Effector memory CD8-positive, alpha-beta T cell (primary cell): ENCODE results near the gene CLDN15.
"Not testable (repeated sequence)": the region's sequence is repeated elsewhere in the genome, so short reads cannot be mapped to it uniquely, and the experiment has no call there.

ENCODE experiments used
- ATAC-seq: fragments of 150-1000 bp; cut with Tn5 transposase; replicated peaks from 2 replicates; pipeline ENCODE4 v1.10.0; 2021; ENCODE audit warnings: mild to moderate bottlenecking, moderate library complexity
- DNase-seq, 3 experiments: peaks; one replicate each; pipeline ENCODE4 v3.0.0; 2021
- H3K27ac Mint-ChIP-seq, 2 donors: one replicate each; pipeline ENCODE4 v1.8.0; 2022; ENCODE audit warnings: mild to moderate bottlenecking in 2 of 2, mixed read lengths in 2 of 2, moderate library complexity in 2 of 2
- H3K27me3 Mint-ChIP-seq, 2 donors: one replicate each; pipeline ENCODE4 v1.8.0; 2022; ENCODE audit warnings: mixed read lengths in 2 of 2
- H3K36me3 Mint-ChIP-seq: one replicate; pipeline ENCODE4 v1.8.0; 2022; ENCODE audit warnings: mild to moderate bottlenecking, moderate library complexity, mixed read lengths; ENCODE audit not compliant: insufficient read depth
- H3K4me1 Mint-ChIP-seq, 2 donors: one replicate each; pipeline ENCODE4 v1.8.0; 2022; ENCODE audit warnings: low read depth in 2 of 2, mixed read lengths in 2 of 2
- H3K4me3 Mint-ChIP-seq, 2 donors: one replicate each; pipeline ENCODE4 v1.8.0; 2022; ENCODE audit warnings: mild to moderate bottlenecking in 2 of 2, mixed read lengths in 2 of 2, moderate library complexity in 2 of 2
- H3K9me3 Mint-ChIP-seq, 2 donors: one replicate each; pipeline ENCODE4 v1.8.0; 2022; ENCODE audit warnings: mixed read lengths in 2 of 2
- total RNA-seq, 9 experiments: gene quantifications; one replicate each; lab custom pipeline; 2026; lab: John Stamatoyannopoulos, UW

The CLDN15 gene, protein sequence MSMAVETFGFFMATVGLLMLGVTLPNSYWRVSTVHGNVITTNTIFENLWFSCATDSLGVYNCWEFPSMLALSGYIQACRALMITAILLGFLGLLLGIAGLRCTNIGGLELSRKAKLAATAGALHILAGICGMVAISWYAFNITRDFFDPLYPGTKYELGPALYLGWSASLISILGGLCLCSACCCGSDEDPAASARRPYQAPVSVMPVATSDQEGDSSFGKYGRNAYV
- total RNA-seq: 10.1 to 35.9 (median 18.5) reads per million in 9 experiments

DNA sequence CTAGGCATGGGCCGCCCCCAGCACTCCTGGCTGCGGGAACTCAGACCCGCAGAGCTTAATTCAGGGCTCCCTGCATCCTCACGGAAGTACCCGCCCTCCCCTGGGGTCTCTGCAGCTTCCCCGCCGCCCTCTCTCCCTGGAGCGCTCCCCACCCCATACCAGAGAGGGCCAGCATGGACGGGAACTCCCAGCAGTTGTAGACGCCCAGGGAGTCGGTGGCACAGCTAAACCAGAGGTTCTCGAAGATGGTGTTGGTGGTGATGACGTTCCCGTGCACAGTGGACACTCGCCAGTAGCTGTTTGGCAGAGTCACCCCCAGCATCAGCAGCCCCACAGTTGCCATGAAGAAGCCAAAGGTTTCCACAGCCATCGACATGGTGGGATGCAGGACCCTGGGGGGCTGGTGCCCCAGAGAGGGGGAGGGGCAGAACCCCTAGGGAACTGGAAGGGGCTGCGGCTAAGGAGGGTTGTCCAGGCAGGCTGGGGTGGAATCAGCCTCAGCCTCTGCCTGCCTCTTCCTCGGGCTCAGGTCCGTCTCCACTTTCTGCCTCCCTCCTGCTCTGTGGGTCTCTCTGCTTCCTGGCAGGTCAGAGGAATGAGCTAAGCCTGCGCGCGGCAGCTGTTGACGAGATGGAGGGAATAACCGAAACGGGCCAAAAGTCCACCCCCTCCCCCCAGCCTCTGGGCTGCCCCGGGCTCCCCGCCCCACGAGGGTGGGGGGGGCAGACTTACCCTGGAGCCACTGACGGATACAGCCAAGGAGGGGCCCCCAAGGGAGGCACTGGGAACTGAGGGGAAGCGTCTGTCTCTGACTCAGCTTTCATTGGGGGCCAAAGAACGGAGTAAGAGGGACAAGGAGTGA lies at the start of gene CLDN15:
Gene CLDN15 (minus strand): TSS at position 597 of the 862 bp plus-strand sequence. CDS start 221 bp downstream, at position 376.
- H3K27me3 Mint-ChIP-seq: no peaks in the 10 kb centered on the region
- no peak within 1 kb of the TSS for H3K27ac Mint-ChIP-seq
- DNase-seq: no peak
- no peak within 1 kb of the TSS for H3K4me3 Mint-ChIP-seq
- no peak for ATAC-seq
- peaks cover 0 to 4% of the 10 kb centered on the region in 2 donors for H3K4me1 Mint-ChIP-seq
- H3K9me3 Mint-ChIP-seq: no peaks in the 10 kb centered on the region
- H3K36me3 Mint-ChIP-seq: peaks cover 20% of the 10 kb centered on the region

DNA sequence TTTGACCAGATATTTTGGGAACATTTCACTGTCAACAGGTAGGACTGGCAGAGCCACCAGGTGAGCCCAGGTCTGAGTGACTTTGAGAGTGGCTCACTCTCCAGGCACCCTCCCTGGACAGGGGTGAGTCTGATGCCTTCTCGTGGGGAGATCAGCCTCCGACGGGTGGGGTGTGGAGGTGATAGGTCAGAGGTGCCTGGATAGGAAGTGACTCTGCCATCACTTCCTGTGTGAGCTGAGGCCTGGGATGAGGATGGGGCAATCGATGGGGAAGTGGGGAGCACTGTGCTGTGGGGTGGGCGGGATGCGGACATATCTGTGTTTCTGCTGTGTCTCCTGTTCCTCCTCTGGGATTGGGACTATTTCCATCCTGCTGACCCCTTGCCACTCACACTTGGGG lies 49.4 kb upstream of the CLDN15 start:
- ATAC-seq: no peak
- Mint-ChIP-seq H3K36me3 (peaks cover 16% of the 10 kb centered on the region), H3K4me1 (peaks cover 17 to 23% of the 10 kb centered on the region in 2 donors), H3K4me3 (no peak overlapping the region), H3K27ac (no peak overlapping the region), H3K9me3 (no peaks in the 10 kb centered on the region), H3K27me3 (peaks cover 16 to 31% of the 10 kb centered on the region in 2 donors)
- no peak for DNase-seq

DNA sequence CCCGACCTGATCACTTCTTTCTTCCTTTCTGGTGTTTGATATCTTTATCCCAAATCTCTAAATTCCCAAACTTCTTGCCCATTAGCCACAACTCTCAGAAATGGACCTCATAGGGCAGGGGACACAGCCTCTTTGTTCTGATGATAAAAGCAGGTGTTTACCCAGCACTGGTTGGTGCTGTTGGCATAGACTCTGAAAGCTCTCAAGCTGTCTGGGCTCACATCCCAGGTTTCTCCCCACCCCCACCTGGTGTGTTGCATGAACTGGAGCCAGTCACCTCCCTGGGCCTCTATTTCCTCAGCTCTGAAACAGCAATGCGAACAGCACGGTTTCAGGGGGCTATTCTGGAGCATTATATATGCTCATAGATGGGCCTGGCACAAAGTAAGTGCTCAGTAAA lies 48.3 kb upstream of the CLDN15 start:
- peaks cover 16% of the 10 kb centered on the region for H3K36me3 Mint-ChIP-seq
- H3K27me3 Mint-ChIP-seq: peaks cover 9 to 24% of the 10 kb centered on the region in 2 donors
- not testable (repeated sequence) for ATAC-seq, H3K9me3 Mint-ChIP-seq, DNase-seq, H3K4me3 Mint-ChIP-seq
- H3K4me1 Mint-ChIP-seq: peaks cover 17 to 23% of the 10 kb centered on the region in 2 donors
- peak overlapping the region in 1 of 2 donors; percentile 36 for H3K27ac Mint-ChIP-seq

DNA sequence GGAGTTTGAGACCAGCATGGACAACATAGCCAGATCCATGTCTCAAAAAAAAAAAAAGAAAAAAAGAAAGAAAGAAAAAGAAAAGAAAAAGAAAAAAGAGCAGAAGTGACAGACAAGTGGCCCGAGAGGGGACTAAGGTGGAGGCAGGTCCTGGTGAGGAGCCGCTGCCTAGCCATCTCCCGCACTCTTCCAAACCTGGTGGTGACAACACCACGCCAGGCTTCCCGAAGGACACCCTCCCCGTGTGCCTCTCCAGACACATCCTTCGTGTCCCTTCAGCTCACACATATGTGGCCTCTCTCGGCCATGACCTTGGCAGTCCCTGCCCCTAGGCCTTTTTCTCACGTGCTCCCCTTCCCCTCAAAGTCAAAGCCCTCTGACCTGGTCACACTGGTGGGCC lies 47.6 kb upstream of the CLDN15 start:
- Mint-ChIP-seq H3K36me3 (peaks cover 9% of the 10 kb centered on the region), H3K27me3 (peaks cover 7 to 24% of the 10 kb centered on the region in 2 donors), H3K27ac (no peak overlapping the region), H3K4me3 (no peak overlapping the region), H3K9me3 (no peaks in the 10 kb centered on the region), H3K4me1 (peaks cover 12 to 17% of the 10 kb centered on the region in 2 donors)
- DNase-seq (no peak), ATAC-seq (no peak)

DNA sequence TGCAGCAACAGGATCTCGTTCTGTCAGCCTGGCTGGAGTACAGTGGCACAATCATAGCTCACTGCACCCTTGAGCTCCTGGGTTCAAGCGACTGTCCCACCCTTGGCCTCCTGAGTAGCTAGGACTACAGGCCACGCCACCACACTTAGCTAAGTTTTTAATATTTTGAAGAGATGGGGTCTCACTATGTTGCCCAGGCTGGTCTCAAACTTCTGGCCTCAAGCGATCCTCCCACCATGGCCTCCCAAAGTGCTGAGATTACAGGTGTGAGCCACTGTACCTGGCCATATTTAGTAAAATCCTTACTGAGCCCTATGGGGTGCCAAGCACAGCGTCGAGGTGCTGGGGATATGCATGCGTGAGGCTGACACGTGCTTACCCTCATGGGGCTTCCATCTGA lies 43.3 kb upstream of the CLDN15 start:
- not testable (repeated sequence) for H3K4me1 Mint-ChIP-seq, H3K9me3 Mint-ChIP-seq, H3K4me3 Mint-ChIP-seq, H3K36me3 Mint-ChIP-seq, ATAC-seq, DNase-seq, H3K27ac Mint-ChIP-seq
- H3K27me3 Mint-ChIP-seq: peaks cover 28 to 48% of the 10 kb centered on the region in 2 donors

DNA sequence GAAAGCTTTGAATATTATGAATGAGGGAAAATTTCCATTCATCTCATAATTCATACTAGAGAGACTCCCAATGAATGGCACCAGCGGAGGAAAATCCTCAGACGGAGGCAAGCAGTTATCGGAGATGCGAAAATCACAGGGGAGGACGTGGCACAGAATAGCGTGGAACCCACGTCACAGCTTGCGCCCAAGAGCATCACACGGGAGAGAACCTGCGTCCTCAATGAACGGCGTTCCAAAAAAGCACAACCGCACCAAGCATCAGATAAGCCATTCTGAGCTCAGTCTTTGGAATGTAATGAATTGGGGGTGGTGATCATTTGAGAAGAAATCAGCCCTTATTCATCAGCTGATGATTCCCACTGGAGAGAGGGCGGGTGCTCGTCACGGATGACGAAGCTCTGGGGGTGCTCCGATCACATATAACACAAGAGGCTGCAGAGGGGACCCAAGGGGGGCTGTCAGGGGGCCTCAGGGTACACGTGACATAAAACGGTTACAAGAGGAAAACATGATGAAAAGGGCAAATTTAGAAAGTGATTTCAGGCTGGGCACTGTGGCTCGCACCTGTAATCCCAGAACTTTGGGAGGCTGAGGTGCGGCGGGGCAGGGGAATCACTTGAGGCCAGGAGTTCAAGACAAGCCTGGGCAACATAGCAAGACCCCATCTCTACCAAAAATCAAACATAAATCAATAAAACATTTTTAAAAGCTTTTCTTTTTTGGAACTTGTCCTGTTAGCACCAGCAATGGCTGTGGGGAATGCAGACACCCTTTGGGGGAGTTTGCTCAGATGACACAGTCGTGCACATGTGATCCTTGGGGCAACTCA lies 41.1 kb upstream of the CLDN15 start:
- no peak overlapping the region for H3K27ac Mint-ChIP-seq
- peaks cover 15% of the 10 kb centered on the region for H3K36me3 Mint-ChIP-seq
- peaks cover 6 to 7% of the 10 kb centered on the region in 2 donors for H3K4me1 Mint-ChIP-seq
- H3K27me3 Mint-ChIP-seq: peaks cover 32 to 51% of the 10 kb centered on the region in 2 donors
- no peak overlapping the region for H3K4me3 Mint-ChIP-seq
- DNase-seq: no peak
- no peak for ATAC-seq
- no peaks in the 10 kb centered on the region for H3K9me3 Mint-ChIP-seq

DNA sequence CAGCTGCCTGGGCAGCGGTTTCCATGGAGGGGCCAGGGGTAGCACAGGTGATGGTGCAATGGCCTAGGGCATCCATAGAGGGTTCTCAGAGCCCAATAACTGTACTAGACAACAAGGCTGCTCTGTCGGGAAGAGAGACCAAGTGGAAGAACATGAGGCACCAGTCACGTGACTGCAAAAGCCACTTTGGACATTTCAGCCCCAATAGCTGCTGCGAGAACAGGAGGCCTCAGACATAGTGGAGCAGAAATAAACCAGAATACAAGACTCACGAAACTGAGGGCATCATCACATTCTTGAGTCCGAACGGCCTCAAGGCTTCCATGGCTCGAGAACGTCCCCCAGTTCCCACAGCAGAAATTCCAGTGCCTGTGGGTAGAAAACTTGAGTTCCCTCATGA lies 39.6 kb upstream of the CLDN15 start:
- H3K4me3 Mint-ChIP-seq: no peak overlapping the region
- H3K4me1 Mint-ChIP-seq: no peaks in the 10 kb centered on the region
- H3K36me3 Mint-ChIP-seq: peaks cover 6% of the 10 kb centered on the region
- H3K27ac Mint-ChIP-seq: no peak overlapping the region
- peaks cover 38 to 62% of the 10 kb centered on the region in 2 donors for H3K27me3 Mint-ChIP-seq
- H3K9me3 Mint-ChIP-seq: no peaks in the 10 kb centered on the region
- ATAC-seq (no peak), DNase-seq (no peak)

DNA sequence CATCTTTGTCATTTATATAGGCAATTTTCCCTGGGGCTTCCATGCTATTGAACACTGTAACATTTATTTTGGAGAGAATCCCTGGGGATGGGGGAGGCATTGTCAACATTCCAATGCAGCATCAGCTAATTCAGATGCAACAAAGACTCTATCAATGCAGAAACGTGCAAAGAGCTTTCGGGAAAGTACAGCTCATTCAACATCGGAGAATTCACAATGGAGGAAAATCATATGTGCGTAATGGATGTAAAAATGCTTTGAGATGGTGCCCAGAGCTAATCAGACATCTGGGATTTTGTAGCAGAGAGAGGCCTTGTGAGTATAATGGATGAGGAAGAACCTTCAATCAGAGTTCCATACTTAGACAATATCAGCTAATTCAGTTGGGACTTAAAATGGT lies 35.6 kb upstream of the CLDN15 start:
- H3K9me3 Mint-ChIP-seq: no peaks in the 10 kb centered on the region

DNA sequence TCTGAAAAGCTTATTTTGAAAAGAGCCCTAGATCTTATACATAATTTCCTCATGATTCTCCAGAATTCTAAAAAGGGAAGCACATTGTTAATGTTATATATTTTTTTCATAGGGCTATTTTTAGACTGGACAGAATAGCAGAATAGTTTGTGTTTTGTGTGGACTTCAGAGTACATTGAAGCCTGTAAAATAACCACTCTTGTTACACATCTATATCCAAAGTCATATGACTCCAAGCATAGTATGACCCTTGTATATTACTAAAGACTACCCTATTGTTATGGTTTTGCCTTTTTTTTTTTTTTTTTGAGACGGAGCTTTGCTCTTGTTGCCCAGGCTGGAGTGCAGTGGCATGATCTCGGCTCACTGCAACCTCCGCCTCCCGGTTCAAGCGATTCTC lies 33.4 kb upstream of the CLDN15 start:
- Mint-ChIP-seq H3K36me3 (peaks cover 10% of the 10 kb centered on the region), H3K4me1 (no peaks in the 10 kb centered on the region), H3K4me3 (no peak overlapping the region), H3K27me3 (peaks cover 20 to 26% of the 10 kb centered on the region in 2 donors), H3K27ac (no peak overlapping the region), H3K9me3 (no peaks in the 10 kb centered on the region)
- DNase-seq (no peak), ATAC-seq (no peak)

More for the DNA sequence above, 35.6 kb upstream of the CLDN15 start:
- no peak for DNase-seq
- Mint-ChIP-seq H3K4me1 (no peaks in the 10 kb centered on the region), H3K4me3 (no peak overlapping the region), H3K36me3 (peaks cover 10% of the 10 kb centered on the region), H3K27ac (no peak overlapping the region), H3K27me3 (peaks cover 31 to 43% of the 10 kb centered on the region in 2 donors)
- no peak for ATAC-seq

DNA sequence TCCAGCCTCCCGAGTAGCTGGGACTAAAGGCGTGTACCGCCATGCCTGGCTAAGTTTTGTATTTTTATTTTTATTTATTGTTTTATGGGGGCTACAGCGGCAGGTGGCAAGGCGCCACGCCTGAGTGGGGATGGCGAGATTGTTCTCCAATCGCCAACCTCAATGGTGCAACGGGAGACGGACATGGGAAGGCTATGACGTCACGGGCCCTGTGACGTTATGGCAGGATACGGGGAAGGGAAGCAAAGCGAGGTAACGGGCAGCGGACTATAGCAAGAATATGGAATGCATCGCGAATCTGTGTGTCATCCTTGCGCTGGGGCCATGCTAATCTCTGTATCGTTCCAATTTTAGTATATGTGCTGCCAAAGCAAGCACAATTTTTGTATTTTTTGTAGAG lies 32.1 kb upstream of the CLDN15 start:
- H3K36me3 Mint-ChIP-seq: peaks cover 10% of the 10 kb centered on the region
- no peak for ATAC-seq
- no peaks in the 10 kb centered on the region for H3K9me3 Mint-ChIP-seq
- H3K27ac Mint-ChIP-seq: no peak overlapping the region
- H3K4me1 Mint-ChIP-seq: no peaks in the 10 kb centered on the region
- no peak for DNase-seq
- H3K4me3 Mint-ChIP-seq: no peak overlapping the region
- H3K27me3 Mint-ChIP-seq: peaks cover 21 to 34% of the 10 kb centered on the region in 2 donors

DNA sequence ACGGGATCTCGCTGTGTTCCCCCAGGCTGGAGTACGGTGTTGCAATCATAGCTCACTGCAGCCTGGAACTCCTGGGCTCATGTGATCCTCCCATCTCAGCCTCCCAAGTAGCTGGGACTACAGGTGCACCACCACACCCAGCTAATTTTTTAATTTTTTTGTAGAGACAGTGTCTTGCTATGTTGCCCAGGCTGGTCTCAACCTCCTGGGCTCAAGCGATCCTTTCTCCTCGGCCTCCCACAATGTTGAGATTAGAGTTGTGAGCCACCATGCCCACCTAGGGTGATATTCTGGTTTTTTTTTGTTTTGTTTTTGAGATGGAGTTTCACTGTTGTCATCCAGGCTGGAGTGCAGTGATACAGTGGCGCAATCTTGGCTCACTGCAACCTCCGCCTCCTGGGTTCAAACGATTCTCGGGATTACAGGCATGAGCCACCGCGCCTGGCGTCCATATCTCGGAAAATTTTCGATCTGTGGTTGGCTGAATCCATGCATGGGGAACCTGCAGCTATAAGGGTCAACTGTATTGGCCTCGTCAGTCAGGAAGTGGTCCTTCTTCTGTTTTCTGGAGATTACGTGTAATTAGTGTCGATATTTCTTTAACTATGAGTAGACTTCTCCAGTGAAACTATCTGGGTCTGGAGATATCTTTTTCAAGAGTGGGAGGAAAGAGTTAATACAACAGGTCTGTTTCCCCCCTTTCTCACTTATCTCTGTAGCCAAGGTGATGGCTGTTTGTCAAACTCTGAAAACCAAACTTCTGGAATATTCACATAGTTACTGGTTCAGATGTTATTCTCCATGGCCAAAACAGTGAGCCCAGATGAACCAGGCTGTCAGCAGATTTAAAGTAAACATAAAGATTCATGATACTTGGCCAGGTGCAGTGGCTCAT lies 28.3 kb upstream of the CLDN15 start:
- Mint-ChIP-seq H3K9me3 (no peaks in the 10 kb centered on the region), H3K36me3 (peaks cover 4% of the 10 kb centered on the region), H3K27ac (no peak overlapping the region), H3K27me3 (peaks cover 40 to 42% of the 10 kb centered on the region in 2 donors), H3K4me3 (no peak overlapping the region), H3K4me1 (no peaks in the 10 kb centered on the region)
- DNase-seq (no peak), ATAC-seq (no peak)

DNA sequence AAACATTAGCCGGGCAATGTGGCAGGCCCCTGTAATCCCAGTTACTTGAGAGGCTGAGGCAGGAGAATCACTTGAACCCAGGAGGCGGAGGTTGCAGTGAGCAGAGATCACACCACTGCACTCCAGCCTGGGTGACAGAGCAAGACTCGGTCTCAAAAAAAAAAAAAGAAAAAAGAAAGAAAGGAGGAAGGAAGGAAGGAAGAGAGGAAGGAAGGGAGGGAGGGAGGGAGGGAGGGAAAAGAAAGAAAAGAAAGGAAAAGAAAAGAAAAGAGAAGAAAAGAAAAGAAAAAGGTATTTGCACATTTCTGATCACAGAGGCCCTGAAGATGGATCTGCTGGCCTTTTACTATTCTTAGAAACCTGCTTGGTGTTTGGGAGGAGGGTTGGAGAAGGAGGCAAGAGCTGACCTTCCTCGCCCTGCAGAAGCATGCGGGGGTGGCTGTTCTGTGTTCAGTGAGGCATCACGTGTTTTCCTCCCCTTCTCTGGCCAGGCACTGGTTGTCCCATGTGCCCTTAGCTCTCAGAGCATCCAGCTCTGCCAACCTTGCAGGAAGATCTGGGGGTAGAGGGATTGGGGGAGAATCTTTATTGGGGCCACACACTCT lies 26.6 kb upstream of the CLDN15 start:
- H3K27me3 Mint-ChIP-seq: peaks cover 33% of the 10 kb centered on the region in 2 donors
- not testable (repeated sequence) for H3K27ac Mint-ChIP-seq, H3K9me3 Mint-ChIP-seq, ATAC-seq, DNase-seq, H3K4me1 Mint-ChIP-seq, H3K4me3 Mint-ChIP-seq, H3K36me3 Mint-ChIP-seq
